ENCODE results near the gene ZNF620.

DNA sequence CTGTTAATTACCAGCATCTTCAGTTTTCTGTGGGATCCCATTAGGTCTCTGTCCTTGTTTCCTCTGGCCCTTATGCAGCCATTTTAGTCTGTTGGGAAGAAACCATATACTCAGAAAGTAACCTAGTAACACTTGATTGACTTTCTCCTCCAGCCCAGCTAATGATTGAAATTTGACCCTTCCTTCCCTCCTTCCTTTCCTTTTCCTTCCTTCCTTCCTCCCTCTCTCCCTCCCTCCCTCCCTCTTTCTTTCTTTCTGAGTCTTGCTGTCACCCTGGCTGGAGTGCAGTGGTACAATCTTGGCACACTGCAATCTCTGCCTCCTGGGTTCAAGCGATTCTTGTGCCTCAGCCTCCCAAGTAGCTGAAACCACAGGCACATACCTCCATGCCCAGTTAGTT is 5.9 kb upstream of the ZNF620 start:
- TF ChIP-seq CTCF (IDR thresholded peaks at IDR 0.05; ENCODE audit: insufficient read depth, low read depth, low read length) (no peak), EZH2 (IDR thresholded peaks at IDR 0.05; ENCODE audit: insufficient read depth, low read length) (no peak)

Measured in astrocyte (in vitro differentiated cells and primary cell).